HepG2 (cell line): Measurements from ENCODE around the gene ORMDL3. TPM values are rescaled to one million over a fixed set of nuclear protein-coding genes. Genes with fewer than 3 reads are reported as not detected.
"Not testable (repeated sequence)": the region's sequence is repeated elsewhere in the genome, so short reads cannot be mapped to it uniquely, and the experiment has no call there.

ENCODE experiments used
- ARNTL ChIP-seq: sonication (generic); formaldehyde crosslinking; IDR thresholded peaks from 2 replicates; pipeline ENCODE4 v1.4.0; 2020; ENCODE audit warnings: mild to moderate bottlenecking, missing genetic modification reagents
- CEBPG ChIP-seq: IDR thresholded peaks from 2 replicates; pipeline ENCODE4 v1.6.1; 2016
- ELF3 ChIP-seq: IDR thresholded peaks from 2 replicates; pipeline ENCODE4 v1.6.1; 2016; ENCODE audit warnings: missing genetic modification reagents, missing compliant biosample characterization
- ESRRA ChIP-seq: sonication (generic); formaldehyde crosslinking; IDR thresholded peaks from 2 replicates; pipeline ENCODE4 v1.5.1; 2020; ENCODE audit warnings: mild to moderate bottlenecking, low read depth, missing genetic modification reagents
- HNF4A ChIP-seq: sonication (generic); formaldehyde crosslinking; IDR thresholded peaks from 2 replicates; pipeline ENCODE4 v1.4.0; 2020; ENCODE audit warnings: missing genetic modification reagents
- LCORL ChIP-seq, 2 experiments: fragments of 450-650 bp in 1 of 2; sonication (generic) in 1 of 2; formaldehyde crosslinking in 1 of 2; IDR thresholded peaks; 2 replicates each; pipeline versions ENCODE4 v1.5.0 to v1.6.1; 2017 to 2020; ENCODE audit warnings: antibody characterized with exemption in 1 of 2, missing genetic modification reagents in 1 of 2
- MEF2D ChIP-seq: sonication (generic); formaldehyde crosslinking; IDR thresholded peaks from 2 replicates; pipeline ENCODE4 v1.5.1; 2020; ENCODE audit warnings: mild to moderate bottlenecking, missing genetic modification reagents
- RCOR2 ChIP-seq: IDR thresholded peaks from 2 replicates; pipeline ENCODE4 v1.6.1; 2016; ENCODE audit warnings: missing biosample characterization, missing genetic modification reagents
- ZNF292 ChIP-seq: sonication (generic); formaldehyde crosslinking; IDR thresholded peaks from 2 replicates; pipeline ENCODE4 v1.8.1; 2022; ENCODE audit warnings: mild to moderate bottlenecking, low read depth, missing genetic modification reagents, borderline replicate concordance
- polyA plus RNA-seq, 8 experiments: library from polyadenylated mRNA; depleted of rRNA in 3 of 8; stranded (reverse) in 7 of 8; unstranded in 1 of 8; fragments of >200 nt; fragmentation: Illumina TruSeq in 4 of 8; extraction: Trizol in 4 of 8; gene quantifications; 2 replicates each; pipeline versions ENCODE4 v1.2.1 to v1.2.3, GENCODE V29; 2011 to 2016; ENCODE audit warnings: low read depth in 4 of 8, missing spikeins in 1 of 8, mixed read lengths in 1 of 8; ENCODE audit not compliant: insufficient read depth in 1 of 8
- total RNA-seq, 5 experiments: library from RNA; depleted of rRNA; stranded (reverse); fragments of >200 nt; fragmentation: Illumina TruSeq; extraction: Trizol; gene quantifications; 2 replicates each; pipeline ENCODE4 v1.2.3, GENCODE V29; 2016; ENCODE audit warnings: low read depth in 1 of 5
- TF ChIP-seq, protein P1 (sequence below): sonication (generic); formaldehyde crosslinking; IDR thresholded peaks from 2 replicates; pipeline ENCODE4 v1.5.0; 2020; ENCODE audit warnings: mild to moderate bottlenecking, missing genetic modification reagents, borderline replicate concordance
- TF ChIP-seq, protein P2 (sequence below): sonication (generic); formaldehyde crosslinking; IDR thresholded peaks from 2 replicates; pipeline ENCODE4 v1.4.0; 2020; ENCODE audit warnings: missing genetic modification reagents
- TF ChIP-seq, protein P3 (sequence below): sonication (generic); formaldehyde crosslinking; IDR thresholded peaks from 2 replicates; pipeline ENCODE4 v1.5.1; 2020; ENCODE audit warnings: mild to moderate bottlenecking, missing genetic modification reagents, borderline replicate concordance

Gene ORMDL3
- total and polyA plus RNA-seq, 2 of the 13 experiments (the other 11 are each of a cell fraction or from before 2014, with no cell fraction given): 181 to 384 TPM

DNA sequence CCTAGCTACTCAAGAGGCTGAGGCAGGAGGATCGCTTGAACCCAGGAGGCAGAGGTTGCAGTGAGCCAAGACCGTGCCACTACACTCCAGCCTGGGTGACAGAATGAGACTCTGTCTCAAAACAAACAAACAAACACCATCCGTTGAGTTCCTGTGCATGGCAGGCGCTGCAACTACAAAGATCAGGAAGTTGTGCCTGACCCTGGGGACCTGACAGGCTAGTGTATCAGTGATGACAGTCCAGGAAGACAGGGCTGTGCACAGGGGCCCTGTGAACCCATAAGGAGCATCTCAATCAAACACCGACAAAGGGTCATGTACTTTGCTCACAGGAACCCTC, 21.1 kb upstream of the ORMDL3 start (continued):
- TF ChIP-seq, protein P1, sequence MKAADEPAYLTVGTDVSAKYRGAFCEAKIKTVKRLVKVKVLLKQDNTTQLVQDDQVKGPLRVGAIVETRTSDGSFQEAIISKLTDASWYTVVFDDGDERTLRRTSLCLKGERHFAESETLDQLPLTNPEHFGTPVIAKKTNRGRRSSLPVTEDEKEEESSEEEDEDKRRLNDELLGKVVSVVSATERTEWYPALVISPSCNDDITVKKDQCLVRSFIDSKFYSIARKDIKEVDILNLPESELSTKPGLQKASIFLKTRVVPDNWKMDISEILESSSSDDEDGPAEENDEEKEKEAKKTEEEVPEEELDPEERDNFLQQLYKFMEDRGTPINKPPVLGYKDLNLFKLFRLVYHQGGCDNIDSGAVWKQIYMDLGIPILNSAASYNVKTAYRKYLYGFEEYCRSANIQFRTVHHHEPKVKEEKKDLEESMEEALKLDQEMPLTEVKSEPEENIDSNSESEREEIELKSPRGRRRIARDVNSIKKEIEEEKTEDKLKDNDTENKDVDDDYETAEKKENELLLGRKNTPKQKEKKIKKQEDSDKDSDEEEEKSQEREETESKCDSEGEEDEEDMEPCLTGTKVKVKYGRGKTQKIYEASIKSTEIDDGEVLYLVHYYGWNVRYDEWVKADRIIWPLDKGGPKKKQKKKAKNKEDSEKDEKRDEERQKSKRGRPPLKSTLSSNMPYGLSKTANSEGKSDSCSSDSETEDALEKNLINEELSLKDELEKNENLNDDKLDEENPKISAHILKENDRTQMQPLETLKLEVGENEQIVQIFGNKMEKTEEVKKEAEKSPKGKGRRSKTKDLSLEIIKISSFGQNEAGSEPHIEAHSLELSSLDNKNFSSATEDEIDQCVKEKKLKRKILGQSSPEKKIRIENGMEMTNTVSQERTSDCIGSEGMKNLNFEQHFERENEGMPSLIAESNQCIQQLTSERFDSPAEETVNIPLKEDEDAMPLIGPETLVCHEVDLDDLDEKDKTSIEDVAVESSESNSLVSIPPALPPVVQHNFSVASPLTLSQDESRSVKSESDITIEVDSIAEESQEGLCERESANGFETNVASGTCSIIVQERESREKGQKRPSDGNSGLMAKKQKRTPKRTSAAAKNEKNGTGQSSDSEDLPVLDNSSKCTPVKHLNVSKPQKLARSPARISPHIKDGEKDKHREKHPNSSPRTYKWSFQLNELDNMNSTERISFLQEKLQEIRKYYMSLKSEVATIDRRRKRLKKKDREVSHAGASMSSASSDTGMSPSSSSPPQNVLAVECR (CRISPR knock-in tag): peak; percentile 46; the same call in 1 of the 2 replicates
- TF ChIP-seq ZNF292 (peak; percentile 94), HNF4A (CRISPR knock-in tag) (peak; percentile 20; the same call in 1 of the 2 replicates), ESRRA (CRISPR knock-in tag) (peak; percentile 51; the same call in 1 of the 2 replicates), CEBPG (peak; percentile 35; the same call in 1 of the 2 replicates), ELF3 (CRISPR knock-in tag) (peak; percentile 98), LCORL (CRISPR knock-in tag; IDR thresholded peaks at IDR 0.05) (0 out of 2 replicates have a peak, but pooled peaks have one; percentile 28), ARNTL (CRISPR knock-in tag) (0 out of 2 replicates have a peak, but pooled peaks have one; percentile 33), MEF2D (CRISPR knock-in tag) (peak; percentile 49; the same call in 1 of the 2 replicates), RCOR2 (peak; percentile 41; the same call in 1 of the 2 replicates)
- TF ChIP-seq, protein P2, sequence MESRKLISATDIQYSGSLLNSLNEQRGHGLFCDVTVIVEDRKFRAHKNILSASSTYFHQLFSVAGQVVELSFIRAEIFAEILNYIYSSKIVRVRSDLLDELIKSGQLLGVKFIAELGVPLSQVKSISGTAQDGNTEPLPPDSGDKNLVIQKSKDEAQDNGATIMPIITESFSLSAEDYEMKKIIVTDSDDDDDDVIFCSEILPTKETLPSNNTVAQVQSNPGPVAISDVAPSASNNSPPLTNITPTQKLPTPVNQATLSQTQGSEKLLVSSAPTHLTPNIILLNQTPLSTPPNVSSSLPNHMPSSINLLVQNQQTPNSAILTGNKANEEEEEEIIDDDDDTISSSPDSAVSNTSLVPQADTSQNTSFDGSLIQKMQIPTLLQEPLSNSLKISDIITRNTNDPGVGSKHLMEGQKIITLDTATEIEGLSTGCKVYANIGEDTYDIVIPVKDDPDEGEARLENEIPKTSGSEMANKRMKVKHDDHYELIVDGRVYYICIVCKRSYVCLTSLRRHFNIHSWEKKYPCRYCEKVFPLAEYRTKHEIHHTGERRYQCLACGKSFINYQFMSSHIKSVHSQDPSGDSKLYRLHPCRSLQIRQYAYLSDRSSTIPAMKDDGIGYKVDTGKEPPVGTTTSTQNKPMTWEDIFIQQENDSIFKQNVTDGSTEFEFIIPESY (CRISPR knock-in tag): 0 out of 2 replicates have a peak, but pooled peaks have one; percentile 8
- TF ChIP-seq, protein P3, sequence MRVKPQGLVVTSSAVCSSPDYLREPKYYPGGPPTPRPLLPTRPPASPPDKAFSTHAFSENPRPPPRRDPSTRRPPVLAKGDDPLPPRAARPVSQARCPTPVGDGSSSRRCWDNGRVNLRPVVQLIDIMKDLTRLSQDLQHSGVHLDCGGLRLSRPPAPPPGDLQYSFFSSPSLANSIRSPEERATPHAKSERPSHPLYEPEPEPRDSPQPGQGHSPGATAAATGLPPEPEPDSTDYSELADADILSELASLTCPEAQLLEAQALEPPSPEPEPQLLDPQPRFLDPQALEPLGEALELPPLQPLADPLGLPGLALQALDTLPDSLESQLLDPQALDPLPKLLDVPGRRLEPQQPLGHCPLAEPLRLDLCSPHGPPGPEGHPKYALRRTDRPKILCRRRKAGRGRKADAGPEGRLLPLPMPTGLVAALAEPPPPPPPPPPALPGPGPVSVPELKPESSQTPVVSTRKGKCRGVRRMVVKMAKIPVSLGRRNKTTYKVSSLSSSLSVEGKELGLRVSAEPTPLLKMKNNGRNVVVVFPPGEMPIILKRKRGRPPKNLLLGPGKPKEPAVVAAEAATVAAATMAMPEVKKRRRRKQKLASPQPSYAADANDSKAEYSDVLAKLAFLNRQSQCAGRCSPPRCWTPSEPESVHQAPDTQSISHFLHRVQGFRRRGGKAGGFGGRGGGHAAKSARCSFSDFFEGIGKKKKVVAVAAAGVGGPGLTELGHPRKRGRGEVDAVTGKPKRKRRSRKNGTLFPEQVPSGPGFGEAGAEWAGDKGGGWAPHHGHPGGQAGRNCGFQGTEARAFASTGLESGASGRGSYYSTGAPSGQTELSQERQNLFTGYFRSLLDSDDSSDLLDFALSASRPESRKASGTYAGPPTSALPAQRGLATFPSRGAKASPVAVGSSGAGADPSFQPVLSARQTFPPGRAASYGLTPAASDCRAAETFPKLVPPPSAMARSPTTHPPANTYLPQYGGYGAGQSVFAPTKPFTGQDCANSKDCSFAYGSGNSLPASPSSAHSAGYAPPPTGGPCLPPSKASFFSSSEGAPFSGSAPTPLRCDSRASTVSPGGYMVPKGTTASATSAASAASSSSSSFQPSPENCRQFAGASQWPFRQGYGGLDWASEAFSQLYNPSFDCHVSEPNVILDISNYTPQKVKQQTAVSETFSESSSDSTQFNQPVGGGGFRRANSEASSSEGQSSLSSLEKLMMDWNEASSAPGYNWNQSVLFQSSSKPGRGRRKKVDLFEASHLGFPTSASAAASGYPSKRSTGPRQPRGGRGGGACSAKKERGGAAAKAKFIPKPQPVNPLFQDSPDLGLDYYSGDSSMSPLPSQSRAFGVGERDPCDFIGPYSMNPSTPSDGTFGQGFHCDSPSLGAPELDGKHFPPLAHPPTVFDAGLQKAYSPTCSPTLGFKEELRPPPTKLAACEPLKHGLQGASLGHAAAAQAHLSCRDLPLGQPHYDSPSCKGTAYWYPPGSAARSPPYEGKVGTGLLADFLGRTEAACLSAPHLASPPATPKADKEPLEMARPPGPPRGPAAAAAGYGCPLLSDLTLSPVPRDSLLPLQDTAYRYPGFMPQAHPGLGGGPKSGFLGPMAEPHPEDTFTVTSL (CRISPR knock-in tag): peak; percentile 72; the same call in 1 of the 2 replicates
- not testable (repeated sequence) for TF ChIP-seq LCORL (IDR thresholded peaks at IDR 0.05)
